ENCODE measurements around the gene LKAAEAR1. TPM values are rescaled to one million over a fixed set of nuclear protein-coding genes. Genes with fewer than 3 reads are reported as not detected.
A peak's percentile ranks its signal among the peaks of the same experiment; 100 is the strongest.

The LKAAEAR1 gene
- total and polyA plus RNA-seq, 9 of the 15 experiments (the other 6 are each of a cell fraction or from before 2014, with no cell fraction given), result not detected

GRCh38 chr20:64055893-64056638 lies 28.1 kb downstream of the LKAAEAR1 start:
- intact Hi-C loops (cut with micrococcal nuclease), result loop anchor here (2.0 kb wide), 1 partner anchor 17 kb away; no protein-coding TSS in a partner anchor
- Histone ChIP-seq H2AFZ (ENCODE audit: low read depth, low read length) (0 out of 2 replicates have a peak overlapping the region, but pooled peaks have one; percentile 19), H3K4me3 (no peak overlapping the region), H3K27me3 (ENCODE audit: control insufficient read depth in 2 of 2, insufficient read depth in 2 of 2, low read length in 2 of 2) (no peaks in the 10 kb centered on the region), H3K9ac (ENCODE audit: insufficient read depth in 1 of 2, low read depth in 2 of 2, low read length in 2 of 2) (peak overlapping the region in 1 of 2 experiments; percentile 77; a peak in 3 of 4 replicates), H3K9me1 (ENCODE audit: control insufficient read depth, insufficient read depth, low read length) (no peaks in the 10 kb centered on the region), H3K4me1 (replicated peaks in 1 of 2; ENCODE audit: control insufficient read depth in 2 of 2, insufficient read depth in 2 of 2, low read length in 2 of 2) (peaks cover 16 to 71% of the 10 kb centered on the region in 2 experiments), H4K20me1 (replicated peaks; ENCODE audit: control insufficient read depth, insufficient read depth, low read length) (no peaks in the 10 kb centered on the region), H3K4me2 (ENCODE audit: insufficient read depth, low read length) (no peak overlapping the region), H3K9me3 (replicated peaks; ENCODE audit: control insufficient read depth, insufficient read depth, low read depth, low read length) (no peaks in the 10 kb centered on the region), H3K27ac (ENCODE audit: extremely low read depth, low read depth, low read length) (peak overlapping the region; percentile 37; the same call in 1 of the 3 replicates), H3K36me3 (ENCODE audit: control insufficient read depth, insufficient read depth, low read length) (no peaks in the 10 kb centered on the region), H3K79me2 (ENCODE audit: control insufficient read depth, insufficient read depth, low read length) (no peaks in the 10 kb centered on the region)
- POLR2A ChIA-PET, result no interaction called here
- WGBS (ENCODE audit: insufficient coverage, low coverage, missing lambda C conversion rate), result 52% methylated on average over 15 of the region's 22 CpGs
- no peak for FAIRE-seq
- CTCF ChIA-PET (ENCODE audit: low intra/inter-chr PET ratio), result no interaction called here
- peak; percentile 9; the same call in 1 of the 3 replicates for ATAC-seq
- in situ Hi-C loops (cut with MboI), result no loop called here
- no TSS peak for BruUV-seq (replicated peaks)
- peak in 2 of 4 experiments; percentile 57 for DNase-seq (ENCODE audit: extremely low read depth in 1 of 4, low spot score in 3 of 4)
- TF ChIP-seq ZBTB1 (CRISPR knock-in tag; IDR thresholded peaks at IDR 0.05; ENCODE audit: borderline replicate concordance, low read depth) (no peak), KDM1A (IDR thresholded peaks at IDR 0.05) (peak; percentile 58 to 88; a peak in 3 of 4 replicates), SMARCA5 (IDR thresholded peaks at IDR 0.05) (peak; percentile 88), ETV5 (CRISPR knock-in tag; IDR thresholded peaks at IDR 0.05; ENCODE audit: low read depth) (no peak), NFIC (IDR thresholded peaks at IDR 0.05) (peak; percentile 76), IRF9 (tag; IDR thresholded peaks at IDR 0.05) (no peak), BRF1 (IDR thresholded peaks at IDR 0.05; ENCODE audit: borderline replicate concordance, extremely low read depth, insufficient read length) (no peak), ZNF41 (CRISPR knock-in tag; conservative IDR thresholded peaks at IDR 0.05) (no peak), ZBTB33 (CRISPR knock-in tag; IDR thresholded peaks at IDR 0.05) (peak; percentile 91; the same call in 1 of the 2 replicates), RCOR1 (IDR thresholded peaks at IDR 0.05; ENCODE audit: borderline replicate concordance in 1 of 2, low read depth in 2 of 2, low read length in 2 of 2) (peak in 1 of 2 experiments; percentile 76; a peak in 2 of 4 replicates), CREBBP (IDR thresholded peaks at IDR 0.05; ENCODE audit: low read depth, low read length) (no peak), ZNF280B (CRISPR knock-in tag; IDR thresholded peaks at IDR 0.05) (no peak)
- TF ChIP-seq, protein P1, sequence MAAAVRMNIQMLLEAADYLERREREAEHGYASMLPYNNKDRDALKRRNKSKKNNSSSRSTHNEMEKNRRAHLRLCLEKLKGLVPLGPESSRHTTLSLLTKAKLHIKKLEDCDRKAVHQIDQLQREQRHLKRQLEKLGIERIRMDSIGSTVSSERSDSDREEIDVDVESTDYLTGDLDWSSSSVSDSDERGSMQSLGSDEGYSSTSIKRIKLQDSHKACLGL (CRISPR knock-in tag; IDR thresholded peaks at IDR 0.05; ENCODE audit: borderline replicate concordance, poor library complexity, severe bottlenecking), result no peak
- TF ChIP-seq, protein P2, sequence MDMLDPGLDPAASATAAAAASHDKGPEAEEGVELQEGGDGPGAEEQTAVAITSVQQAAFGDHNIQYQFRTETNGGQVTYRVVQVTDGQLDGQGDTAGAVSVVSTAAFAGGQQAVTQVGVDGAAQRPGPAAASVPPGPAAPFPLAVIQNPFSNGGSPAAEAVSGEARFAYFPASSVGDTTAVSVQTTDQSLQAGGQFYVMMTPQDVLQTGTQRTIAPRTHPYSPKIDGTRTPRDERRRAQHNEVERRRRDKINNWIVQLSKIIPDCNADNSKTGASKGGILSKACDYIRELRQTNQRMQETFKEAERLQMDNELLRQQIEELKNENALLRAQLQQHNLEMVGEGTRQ (CRISPR knock-in tag; IDR thresholded peaks at IDR 0.05), result no peak

All from K562 (cell line).